ENCODE measurements around the gene RAB36. TPM values are rescaled to one million over a fixed set of nuclear protein-coding genes. Genes with fewer than 3 reads are reported as not detected.

RAB36 gene
- total RNA-seq, 1 experiment from 2014 or later = 1.8 TPM

DNA sequence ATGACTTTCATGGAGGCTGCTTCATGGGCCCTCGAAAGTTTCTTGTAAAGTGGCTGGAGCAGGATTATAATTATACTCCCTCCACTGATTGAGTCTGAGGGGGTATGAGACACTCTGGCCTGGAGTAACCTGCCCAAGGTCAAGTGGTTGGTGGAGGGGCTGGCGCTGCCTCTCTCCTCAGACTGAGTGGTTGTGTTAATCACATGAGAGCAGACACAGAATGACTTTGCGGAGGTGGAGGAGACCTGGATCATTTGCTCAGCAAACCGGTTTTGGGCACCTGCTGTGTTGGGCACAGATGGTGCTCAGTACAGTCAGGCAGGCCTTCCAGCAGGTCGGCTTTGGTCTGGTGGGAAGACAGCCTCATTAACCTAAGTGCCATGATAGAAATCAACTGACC is 46.9 kb downstream of the RAB36 start:
- H3K27ac Mint-ChIP-seq = peak overlapping the region; percentile 25

GRCh38 chr22:23192558-23192957 is 47.3 kb downstream of the RAB36 start:
- no peak for ATAC-seq
- Mint-ChIP-seq H3K27me3 (ENCODE audit: low read depth) (no peaks in the 10 kb centered on the region), H3K4me1 (peaks cover 63% of the 10 kb centered on the region), H3K36me3 (peaks cover 10% of the 10 kb centered on the region), H3K9me3 (no peaks in the 10 kb centered on the region), H3K27ac (peak overlapping the region; percentile 87), H3K4me3 (no peak overlapping the region)
- ChIA-PET POLR2A (no interaction called here), CTCF (no interaction called here)
- TF ChIP-seq NR1H2 (CRISPR knock-in tag; IDR thresholded peaks at IDR 0.05) (no peak), USF2 (CRISPR knock-in tag; IDR thresholded peaks at IDR 0.05) (no peak), CREM (CRISPR knock-in tag; IDR thresholded peaks at IDR 0.05) (no peak), ZNF416 (CRISPR knock-in tag; IDR thresholded peaks at IDR 0.05) (no peak), ERG (CRISPR knock-in tag; IDR thresholded peaks at IDR 0.05) (no peak), GABPB1 (CRISPR knock-in tag; IDR thresholded peaks at IDR 0.05) (no peak), TCF7 (CRISPR knock-in tag; IDR thresholded peaks at IDR 0.05; ENCODE audit: low read depth) (no peak)
- TF ChIP-seq, protein P1, sequence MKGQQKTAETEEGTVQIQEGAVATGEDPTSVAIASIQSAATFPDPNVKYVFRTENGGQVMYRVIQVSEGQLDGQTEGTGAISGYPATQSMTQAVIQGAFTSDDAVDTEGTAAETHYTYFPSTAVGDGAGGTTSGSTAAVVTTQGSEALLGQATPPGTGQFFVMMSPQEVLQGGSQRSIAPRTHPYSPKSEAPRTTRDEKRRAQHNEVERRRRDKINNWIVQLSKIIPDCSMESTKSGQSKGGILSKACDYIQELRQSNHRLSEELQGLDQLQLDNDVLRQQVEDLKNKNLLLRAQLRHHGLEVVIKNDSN (CRISPR knock-in tag; IDR thresholded peaks at IDR 0.05) = no peak
- no peak for DNase-seq (ENCODE audit: low spot score)

More for the DNA sequence above, 46.9 kb downstream of the RAB36 start:
- ChIA-PET POLR2A (no interaction called here), CTCF (no interaction called here)
- DNase-seq (ENCODE audit: low spot score) (no peak), ATAC-seq (peak; percentile 78)
- Mint-ChIP-seq H3K4me1 (peaks cover 64% of the 10 kb centered on the region), H3K27me3 (ENCODE audit: low read depth) (no peaks in the 10 kb centered on the region), H3K9me3 (no peaks in the 10 kb centered on the region), H3K4me3 (no peak overlapping the region), H3K36me3 (peaks cover 12% of the 10 kb centered on the region)
- TF ChIP-seq, protein P2, sequence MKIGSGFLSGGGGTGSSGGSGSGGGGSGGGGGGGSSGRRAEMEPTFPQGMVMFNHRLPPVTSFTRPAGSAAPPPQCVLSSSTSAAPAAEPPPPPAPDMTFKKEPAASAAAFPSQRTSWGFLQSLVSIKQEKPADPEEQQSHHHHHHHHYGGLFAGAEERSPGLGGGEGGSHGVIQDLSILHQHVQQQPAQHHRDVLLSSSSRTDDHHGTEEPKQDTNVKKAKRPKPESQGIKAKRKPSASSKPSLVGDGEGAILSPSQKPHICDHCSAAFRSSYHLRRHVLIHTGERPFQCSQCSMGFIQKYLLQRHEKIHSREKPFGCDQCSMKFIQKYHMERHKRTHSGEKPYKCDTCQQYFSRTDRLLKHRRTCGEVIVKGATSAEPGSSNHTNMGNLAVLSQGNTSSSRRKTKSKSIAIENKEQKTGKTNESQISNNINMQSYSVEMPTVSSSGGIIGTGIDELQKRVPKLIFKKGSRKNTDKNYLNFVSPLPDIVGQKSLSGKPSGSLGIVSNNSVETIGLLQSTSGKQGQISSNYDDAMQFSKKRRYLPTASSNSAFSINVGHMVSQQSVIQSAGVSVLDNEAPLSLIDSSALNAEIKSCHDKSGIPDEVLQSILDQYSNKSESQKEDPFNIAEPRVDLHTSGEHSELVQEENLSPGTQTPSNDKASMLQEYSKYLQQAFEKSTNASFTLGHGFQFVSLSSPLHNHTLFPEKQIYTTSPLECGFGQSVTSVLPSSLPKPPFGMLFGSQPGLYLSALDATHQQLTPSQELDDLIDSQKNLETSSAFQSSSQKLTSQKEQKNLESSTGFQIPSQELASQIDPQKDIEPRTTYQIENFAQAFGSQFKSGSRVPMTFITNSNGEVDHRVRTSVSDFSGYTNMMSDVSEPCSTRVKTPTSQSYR (CRISPR knock-in tag; IDR thresholded peaks at IDR 0.05) = no peak
- TF ChIP-seq E2F5 (CRISPR knock-in tag; IDR thresholded peaks at IDR 0.05) (no peak), MXD4 (CRISPR knock-in tag; IDR thresholded peaks at IDR 0.05; ENCODE audit: borderline replicate concordance) (no peak), ZBTB43 (CRISPR knock-in tag; IDR thresholded peaks at IDR 0.05) (no peak)
- TF ChIP-seq, protein P3, sequence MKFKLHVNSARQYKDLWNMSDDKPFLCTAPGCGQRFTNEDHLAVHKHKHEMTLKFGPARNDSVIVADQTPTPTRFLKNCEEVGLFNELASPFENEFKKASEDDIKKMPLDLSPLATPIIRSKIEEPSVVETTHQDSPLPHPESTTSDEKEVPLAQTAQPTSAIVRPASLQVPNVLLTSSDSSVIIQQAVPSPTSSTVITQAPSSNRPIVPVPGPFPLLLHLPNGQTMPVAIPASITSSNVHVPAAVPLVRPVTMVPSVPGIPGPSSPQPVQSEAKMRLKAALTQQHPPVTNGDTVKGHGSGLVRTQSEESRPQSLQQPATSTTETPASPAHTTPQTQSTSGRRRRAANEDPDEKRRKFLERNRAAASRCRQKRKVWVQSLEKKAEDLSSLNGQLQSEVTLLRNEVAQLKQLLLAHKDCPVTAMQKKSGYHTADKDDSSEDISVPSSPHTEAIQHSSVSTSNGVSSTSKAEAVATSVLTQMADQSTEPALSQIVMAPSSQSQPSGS (CRISPR knock-in tag; IDR thresholded peaks at IDR 0.05; ENCODE audit: borderline replicate concordance, low read depth) = no peak
